Measurements from ENCODE around the gene ALDOA.

DNA sequence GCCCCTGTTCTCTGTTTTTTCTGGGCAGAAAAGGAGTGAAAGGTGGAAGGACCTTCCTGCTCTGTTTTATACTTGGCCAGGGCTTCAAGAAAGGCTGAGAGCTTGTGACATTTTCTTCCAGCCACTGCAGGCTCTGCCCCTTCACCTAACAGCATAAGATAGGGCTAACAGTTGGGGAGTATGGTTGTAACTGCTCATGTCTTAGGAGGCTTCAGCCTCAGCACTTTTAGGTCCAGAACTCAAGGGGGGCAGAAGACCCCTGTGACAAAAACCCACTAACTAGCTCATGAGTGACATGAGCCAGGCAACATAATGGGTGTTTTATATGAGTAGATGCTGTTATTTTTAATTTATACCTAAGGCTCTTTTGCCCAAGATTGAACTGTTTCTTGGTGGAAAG lies 4.9 kb downstream of the ALDOA start:
- TF ChIP-seq CTCF (IDR thresholded peaks at IDR 0.05; ENCODE audit: low read depth, low read length, poor library complexity, severe bottlenecking) (no peak), EZH2phosphoT487 (IDR thresholded peaks at IDR 0.05; ENCODE audit: borderline replicate concordance, low read length) (no peak)

All from DOHH2 (cell line).